MCF 10A (cell line): ENCODE measurements around the gene ADNP. TPM values are rescaled to one million over a fixed set of nuclear protein-coding genes. Genes with fewer than 3 reads are reported as not detected.
A peak's percentile ranks its signal among the peaks of the same experiment; 100 is the strongest.

Experiments
- BruUV-seq: library from RNA; stranded (reverse); fragments of 400-500 nt; replicated peaks from 2 replicates; lab custom pipeline; 2021; lab: Mats Ljungman, UMichigan
- CTCF ChIA-PET: fragments of 300-600 bp; sonication (Branson Sonifier 250); formaldehyde crosslinking; extraction: SDS; loops from one replicate; lab custom pipeline; 2021; ENCODE audit warnings: antibody characterized with exemption, inconsistent platforms; lab: Yijun Ruan, JAX
- POLR2A ChIA-PET: fragments of 300-600, 350-650 bp; sonication (Branson Sonifier 250); formaldehyde crosslinking; extraction: SDS; loops from one replicate; lab custom pipeline; 2020; ENCODE audit warnings: antibody characterized with exemption, inconsistent platforms; lab: Yijun Ruan, JAX
- DNase-seq: peaks from one replicate; pipeline ENCODE4 v3.0.0-alpha.2; 2018; ENCODE audit not compliant: unreplicated experiment
- H3K27ac Mint-ChIP-seq: one replicate; pipeline ENCODE4 v1.8.0; 2022; ENCODE audit warnings: mild to moderate bottlenecking, low read depth, mixed read lengths; ENCODE audit not compliant: unreplicated experiment
- H3K27me3 Mint-ChIP-seq: one replicate; pipeline ENCODE4 v1.8.0; 2022; ENCODE audit warnings: mixed read lengths; ENCODE audit not compliant: insufficient read depth, unreplicated experiment
- H3K36me3 Mint-ChIP-seq: one replicate; pipeline ENCODE4 v1.8.0; 2022; ENCODE audit warnings: mild to moderate bottlenecking, moderate library complexity, mixed read lengths; ENCODE audit not compliant: insufficient read depth, unreplicated experiment
- H3K4me1 Mint-ChIP-seq: one replicate; pipeline ENCODE4 v1.8.0; 2022; ENCODE audit warnings: mixed read lengths; ENCODE audit not compliant: insufficient read depth, unreplicated experiment
- H3K4me3 Mint-ChIP-seq: one replicate; pipeline ENCODE4 v1.8.0; 2022; ENCODE audit warnings: mild to moderate bottlenecking, moderate library complexity, mixed read lengths; ENCODE audit not compliant: unreplicated experiment
- H3K9me3 Mint-ChIP-seq: one replicate; pipeline ENCODE4 v1.8.0; 2022; ENCODE audit warnings: mixed read lengths; ENCODE audit not compliant: unreplicated experiment
- intact Hi-C: fragments of 100-400 bp; cut with micrococcal nuclease; formaldehyde crosslinking; loops from 2 replicates; pipeline ENCODE4 v1.14.1; 2022
- total RNA-seq: library from RNA; stranded (reverse); gene quantifications from 2 replicates; pipeline ENCODE4 v1.2.3, GENCODE V29; 2022
- TF ChIP-seq, protein P1 (sequence below): fragments of 200-600 bp; IDR thresholded peaks from one replicate; pipeline ENCODE4 v1.8.0; 2022; ENCODE audit warnings: antibody characterized with exemption, mild to moderate bottlenecking; ENCODE audit not compliant: unreplicated experiment

The ADNP gene
- total RNA-seq, 1 experiment from 2014 or later = 77.5 TPM

GRCh38 chr20:50843331-50844276 lies 87.6 kb downstream of the ADNP start:
- H3K4me3 Mint-ChIP-seq = no peak overlapping the region
- CTCF ChIA-PET = interaction anchor here (0.6 to 1.2 kb wide), 3 partner anchors 53 to 73 kb away, joined by 3 read pairs; no protein-coding TSS in a partner anchor
- H3K36me3 Mint-ChIP-seq = no peaks in the 10 kb centered on the region
- H3K4me1 Mint-ChIP-seq = peaks cover 32% of the 10 kb centered on the region
- POLR2A ChIA-PET = interaction anchor here (0.6 to 9.3 kb wide), 15 partner anchors 9 to 1567 kb away, joined by 3 to 149 read pairs (median 6); partner anchors contain the start of genes ADNP, BCAS4, DPM1 and MOCS3
- peak; percentile 68 for DNase-seq
- no TSS peak for BruUV-seq
- intact Hi-C loops = no loop called here
- H3K27ac Mint-ChIP-seq = peak overlapping the region; percentile 76
- TF ChIP-seq, protein P1, sequence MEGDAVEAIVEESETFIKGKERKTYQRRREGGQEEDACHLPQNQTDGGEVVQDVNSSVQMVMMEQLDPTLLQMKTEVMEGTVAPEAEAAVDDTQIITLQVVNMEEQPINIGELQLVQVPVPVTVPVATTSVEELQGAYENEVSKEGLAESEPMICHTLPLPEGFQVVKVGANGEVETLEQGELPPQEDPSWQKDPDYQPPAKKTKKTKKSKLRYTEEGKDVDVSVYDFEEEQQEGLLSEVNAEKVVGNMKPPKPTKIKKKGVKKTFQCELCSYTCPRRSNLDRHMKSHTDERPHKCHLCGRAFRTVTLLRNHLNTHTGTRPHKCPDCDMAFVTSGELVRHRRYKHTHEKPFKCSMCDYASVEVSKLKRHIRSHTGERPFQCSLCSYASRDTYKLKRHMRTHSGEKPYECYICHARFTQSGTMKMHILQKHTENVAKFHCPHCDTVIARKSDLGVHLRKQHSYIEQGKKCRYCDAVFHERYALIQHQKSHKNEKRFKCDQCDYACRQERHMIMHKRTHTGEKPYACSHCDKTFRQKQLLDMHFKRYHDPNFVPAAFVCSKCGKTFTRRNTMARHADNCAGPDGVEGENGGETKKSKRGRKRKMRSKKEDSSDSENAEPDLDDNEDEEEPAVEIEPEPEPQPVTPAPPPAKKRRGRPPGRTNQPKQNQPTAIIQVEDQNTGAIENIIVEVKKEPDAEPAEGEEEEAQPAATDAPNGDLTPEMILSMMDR = no peak
- H3K9me3 Mint-ChIP-seq = no peaks in the 10 kb centered on the region
- no peaks in the 10 kb centered on the region for H3K27me3 Mint-ChIP-seq

DNA sequence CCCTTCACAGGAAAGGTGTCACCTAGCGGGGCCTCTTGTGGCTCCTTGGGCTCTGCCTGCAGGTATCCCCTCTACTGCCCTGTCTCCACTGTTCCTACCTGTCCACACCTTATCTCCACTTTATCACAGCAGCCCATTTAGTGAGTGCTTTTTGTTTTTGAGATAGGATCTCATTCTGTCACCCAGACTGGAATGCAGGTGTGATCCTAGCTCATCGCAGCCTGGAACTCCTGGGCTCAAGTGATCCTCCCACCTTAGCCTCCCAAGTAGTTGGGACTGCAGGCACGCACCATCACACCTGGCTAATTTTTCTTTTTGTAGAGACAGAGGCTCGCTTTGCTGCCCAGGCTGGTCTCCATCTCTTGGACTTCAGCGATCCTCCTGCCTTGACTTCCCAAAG lies 88.4 kb downstream of the ADNP start:
- Mint-ChIP-seq H3K27me3 (no peaks in the 10 kb centered on the region), H3K4me1 (peaks cover 32% of the 10 kb centered on the region), H3K27ac (peak overlapping the region; percentile 76), H3K36me3 (no peaks in the 10 kb centered on the region), H3K9me3 (no peaks in the 10 kb centered on the region), H3K4me3 (no peak overlapping the region)
- no TSS peak for BruUV-seq
- DNase-seq = no peak
- intact Hi-C loops = no loop called here
- ChIA-PET POLR2A (interaction anchor here (0.6 to 9.3 kb wide), 11 partner anchors 8 to 1566 kb away, joined by 3 to 149 read pairs (median 4); partner anchors contain the start of genes ADNP, BCAS4, DPM1 and MOCS3), CTCF (interaction anchor here (0.5 to 1.2 kb wide), 4 partner anchors 21 to 74 kb away, joined by 3 read pairs; partner anchors contain the start of gene BCAS4)
- TF ChIP-seq, protein P1 = no peak

Other genes starting within 250 kb of the ADNP start
- not detected in 2 replicates for gene RIPOR3, start 239.9 kb downstream of the ADNP start, total RNA-seq
- gene PARD6B, start 199.9 kb downstream of the ADNP start, total RNA-seq = 5.3 and 5.8 TPM in 2 replicates
- 5.4 and 7.9 TPM in 2 replicates for gene BCAS4, start 136.4 kb downstream of the ADNP start, total RNA-seq
- gene DPM1, start 27.1 kb upstream of the ADNP start, total RNA-seq = 66.8 and 79.8 TPM in 2 replicates
- gene MOCS3, start 27.4 kb upstream of the ADNP start, total RNA-seq = 5.8 and 6.0 TPM in 2 replicates
- 24.8 and 30.6 TPM in 2 replicates for gene KCNG1, start 91.7 kb upstream of the ADNP start, total RNA-seq